HCT116 (cell line): ENCODE results near the gene NTSR2. TPM values are rescaled to one million over a fixed set of nuclear protein-coding genes. Genes with fewer than 3 reads are reported as not detected.

Source experiments
- ATAC-seq: fragments of 200-7000 bp; cut with Tn5 transposase; 2 replicates; pipeline ENCODE4 v1.9.1; 2020; ENCODE audit warnings: mild to moderate bottlenecking, moderate library complexity
- BruUV-seq: library from RNA; stranded (reverse); fragments of 400-500 nt; replicated peaks from 2 replicates; lab custom pipeline; 2021; lab: Mats Ljungman, UMichigan
- CTCF ChIA-PET: fragments of 300-600 bp; sonication (Branson Sonifier 250); formaldehyde crosslinking; loops from one replicate; lab custom pipeline; 2021; ENCODE audit warnings: antibody characterized with exemption; lab: Charles Lee
- POLR2A ChIA-PET: fragments of 300-600, 350-600 bp; sonication (Branson Sonifier 250); formaldehyde crosslinking; loops from one replicate; lab custom pipeline; 2021; ENCODE audit warnings: antibody characterized with exemption; lab: Charles Lee
- RAD21 ChIA-PET, 2 experiments: fragments of 300-600 bp; sonication (Branson Sonifier 250); formaldehyde crosslinking; loops; one replicate each; lab custom pipeline; 2023; ENCODE audit warnings: low total read pairs in 2 of 2; ENCODE audit not compliant: uncharacterized antibody in 2 of 2, unreplicated experiment in 2 of 2, low non-redundant PET in 1 of 2; lab: Charles Lee
- DNase-seq: peaks from one replicate; pipeline ENCODE4 v3.0.0-alpha.2; 2010; ENCODE audit warnings: low read depth, low spot score
- H2AFZ ChIP-seq: fragments of 200-600 bp; shearing (Covaris generic), sonication (generic); 2 replicates; pipeline ENCODE4 v1.6.1; 2017; ENCODE audit warnings: low read depth, mixed run types, mixed read lengths, antibody characterized with exemption, low read length; ENCODE audit not compliant: poor library complexity, severe bottlenecking
- H3K27ac ChIP-seq: 2 replicates; pipeline ENCODE4 v1.5.1; 2012; ENCODE audit warnings: low read depth, low read length
- H3K27me3 ChIP-seq: fragments of 200-600 bp; sonication (generic); 2 replicates; pipeline ENCODE4 v1.6.1; 2016; ENCODE audit warnings: mixed run types, low read length, mixed read lengths; ENCODE audit not compliant: insufficient read depth
- H3K36me3 ChIP-seq, 2 experiments: fragments of 200-500 bp in 1 of 2; fragments of 200-600 bp in 1 of 2; sonication (Bioruptor generic) in 1 of 2; sonication (generic) in 1 of 2; 2 replicates each; pipeline versions ENCODE4 v1.5.1 to v1.6.1; 2014 to 2016; ENCODE audit warnings: low read length in 2 of 2, inconsistent platforms in 1 of 2, mixed read lengths in 1 of 2, mixed run types in 1 of 2; ENCODE audit not compliant: insufficient read depth in 2 of 2, control insufficient read depth in 1 of 2
- H3K4me1 ChIP-seq, 2 experiments: fragments of 200-600 bp in 1 of 2; sonication (generic) in 1 of 2; 2 replicates each; pipeline versions ENCODE4 v1.5.1 to v1.6.1; 2012 to 2017; ENCODE audit warnings: low read length in 2 of 2, inconsistent platforms in 1 of 2, mild to moderate bottlenecking in 1 of 2, mixed read lengths in 1 of 2, mixed run types in 1 of 2, moderate library complexity in 1 of 2; ENCODE audit not compliant: insufficient read depth in 2 of 2, control insufficient read depth in 1 of 2
- H3K4me2 ChIP-seq: fragments of 200-600 bp; sonication (generic); 2 replicates; pipeline ENCODE4 v1.6.1; 2017; ENCODE audit warnings: mixed run types, low read length, mixed read lengths
- H3K4me3 ChIP-seq, 2 experiments: fragments of 200-600 bp in 1 of 2; sonication (generic) in 1 of 2; replicated peaks in 1 of 2; 2 replicates each; pipeline ENCODE4 v1.5.1; 2011 to 2016; ENCODE audit warnings: low read length in 2 of 2, control low read depth in 1 of 2, low read depth in 1 of 2, mild to moderate bottlenecking in 1 of 2, mixed read lengths in 1 of 2, mixed run types in 1 of 2
- H3K79me2 ChIP-seq: fragments of 200-600 bp; sonication (generic); 2 replicates; pipeline ENCODE4 v1.6.1; 2017; ENCODE audit warnings: mild to moderate bottlenecking, mixed run types, low read length, moderate library complexity, mixed read lengths; ENCODE audit not compliant: insufficient read depth
- H3K9ac ChIP-seq: fragments of 200-600 bp; sonication (generic); 2 replicates; pipeline ENCODE4 v1.6.1; 2016; ENCODE audit warnings: low read length, mixed read lengths
- H3K9me2 ChIP-seq: fragments of 200-600 bp; sonication (generic), shearing (Covaris generic); 2 replicates; pipeline ENCODE4 v1.6.1; 2017; ENCODE audit warnings: mixed run types, mild to moderate bottlenecking, moderate library complexity; ENCODE audit not compliant: insufficient read depth
- H3K9me3 ChIP-seq, 2 experiments: fragments of 200-500 bp in 1 of 2; fragments of 200-600 bp in 1 of 2; sonication (Bioruptor generic) in 1 of 2; sonication (generic) in 1 of 2; 2 replicates each; pipeline ENCODE4 v1.6.1; 2014 to 2017; ENCODE audit warnings: low read length in 2 of 2, mixed read lengths in 2 of 2, inconsistent platforms in 1 of 2, low read depth in 1 of 2, mild to moderate bottlenecking in 1 of 2, mixed run types in 1 of 2, moderate library complexity in 1 of 2; ENCODE audit not compliant: control insufficient read depth in 1 of 2, insufficient read depth in 1 of 2
- H4K20me1 ChIP-seq: fragments of 200-600 bp; sonication (generic), shearing (Covaris generic); 2 replicates; pipeline ENCODE4 v1.6.1; 2017; ENCODE audit warnings: mixed run types, mild to moderate bottlenecking, moderate library complexity; ENCODE audit not compliant: insufficient read depth
- CBX3 ChIP-seq: IDR thresholded peaks from 2 replicates; pipeline ENCODE4 v1.6.1; 2012; ENCODE audit warnings: low read depth
- CEBPB ChIP-seq: IDR thresholded peaks from 2 replicates; pipeline ENCODE4 v1.6.1; 2012; ENCODE audit warnings: low read depth
- ELF1 ChIP-seq: IDR thresholded peaks from 2 replicates; pipeline ENCODE4 v1.6.1; 2012; ENCODE audit warnings: low read depth, borderline replicate concordance
- EZH2phosphoT487 ChIP-seq: fragments of 200-600 bp; IDR thresholded peaks from 2 replicates; pipeline ENCODE4 v1.6.1; 2018; ENCODE audit warnings: antibody characterized with exemption, borderline replicate concordance
- POLR2A ChIP-seq: IDR thresholded peaks from 2 replicates; pipeline ENCODE4 v1.7.0; 2011; ENCODE audit warnings: borderline replicate concordance; ENCODE audit not compliant: insufficient read depth, insufficient read length; ENCODE audit errors: extremely low read depth
- POLR2AphosphoS5 ChIP-seq: IDR thresholded peaks from 2 replicates; pipeline ENCODE4 v1.6.1; 2011; ENCODE audit warnings: mild to moderate bottlenecking, low read depth, low read length, moderate library complexity
- RAD21 ChIP-seq: IDR thresholded peaks from 2 replicates; pipeline ENCODE4 v1.6.1; 2012; ENCODE audit warnings: low read depth, mild to moderate bottlenecking
- SP1 ChIP-seq: IDR thresholded peaks from 2 replicates; pipeline ENCODE4 v1.6.1; 2012; ENCODE audit warnings: low read depth
- SRF ChIP-seq: IDR thresholded peaks from 2 replicates; pipeline ENCODE4 v1.6.1; 2012; ENCODE audit warnings: low read depth
- TCF7L2 ChIP-seq: IDR thresholded peaks from 2 replicates; pipeline ENCODE4 v1.7.0; 2011; ENCODE audit warnings: borderline replicate concordance, inconsistent platforms; ENCODE audit not compliant: insufficient read depth, insufficient read length; ENCODE audit errors: extremely low read depth
- YY1 ChIP-seq: IDR thresholded peaks from 2 replicates; pipeline ENCODE4 v1.6.1; 2011; ENCODE audit warnings: low read length, low read depth, moderate library complexity, mild to moderate bottlenecking; ENCODE audit not compliant: insufficient replicate concordance; ENCODE audit errors: extremely low read depth
- ZNF274 ChIP-seq: fragments of 200-500 bp; sonication (Bioruptor generic); IDR thresholded peaks from 2 replicates; pipeline ENCODE4 v1.6.1; 2014; ENCODE audit warnings: mild to moderate bottlenecking, low read depth, low read length, inconsistent platforms
- intact Hi-C: fragments of 100-400 bp; cut with micrococcal nuclease; formaldehyde crosslinking; loops from 2 replicates; pipeline ENCODE4 v1.10.0; 2022
- total RNA-seq: library from RNA; stranded (reverse); gene quantifications from one replicate; pipeline ENCODE4 v1.2.1, GENCODE V29; 2021; ENCODE audit not compliant: unreplicated experiment
- TF ChIP-seq, protein P1 (sequence below): IDR thresholded peaks from 2 replicates; pipeline ENCODE4 v1.6.1; 2011; ENCODE audit warnings: mild to moderate bottlenecking, low read length, moderate library complexity; ENCODE audit not compliant: insufficient replicate concordance; ENCODE audit errors: extremely low read depth
- TF ChIP-seq, protein P2 (sequence below), 3 experiments: fragments of 200-600 bp in 1 of 3; sonication (generic) in 1 of 3; IDR thresholded peaks in 2 of 3; conservative IDR thresholded peaks in 1 of 3; 2 replicates each; pipeline ENCODE4 v1.5.1; 2012 to 2017; ENCODE audit warnings: low read depth in 2 of 3, low read length in 2 of 3, antibody characterized with exemption in 1 of 3, borderline replicate concordance in 1 of 3, control low read depth in 1 of 3, mild to moderate bottlenecking in 1 of 3, mixed read lengths in 1 of 3, mixed run types in 1 of 3, moderate library complexity in 1 of 3; ENCODE audit not compliant: insufficient read depth in 1 of 3
- TF ChIP-seq, protein P3 (sequence below): IDR thresholded peaks from 2 replicates; pipeline ENCODE4 v1.6.1; 2012

The NTSR2 gene
- total RNA-seq, 1 experiment from 2014 or later, result not detected

DNA sequence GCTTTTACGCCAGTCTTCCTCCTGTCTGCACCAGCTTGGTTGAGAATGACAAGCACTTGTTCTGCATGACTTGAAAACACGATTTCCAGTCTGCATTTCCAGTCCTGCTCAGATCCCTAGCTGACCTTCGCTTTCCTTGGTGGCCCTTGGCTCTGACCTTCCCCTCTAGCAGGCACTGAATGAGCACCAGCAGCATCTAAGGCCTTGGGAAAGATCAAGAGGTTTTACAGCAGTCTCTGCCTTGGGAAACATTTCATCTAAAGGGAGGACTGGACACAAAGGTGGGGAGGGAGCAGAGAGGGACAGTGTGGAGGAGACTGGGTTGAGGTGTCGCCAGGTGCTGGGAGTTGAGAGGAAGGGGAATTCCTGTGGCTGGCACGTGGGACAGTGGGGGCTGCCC is 30.5 kb downstream of the NTSR2 start:
- no peaks in the 10 kb centered on the region for H3K9me3 ChIP-seq
- intact Hi-C loops, result no loop called here
- no peak overlapping the region for H2AFZ ChIP-seq
- H3K4me1 ChIP-seq, result no peaks in the 10 kb centered on the region
- H3K4me3 ChIP-seq, result no peak overlapping the region
- no peak for TF ChIP-seq CEBPB
- no peak for TF ChIP-seq RAD21
- TF ChIP-seq ZNF274, result no peak
- no peak for TF ChIP-seq POLR2AphosphoS5
- no peak for TF ChIP-seq EZH2phosphoT487
- TF ChIP-seq YY1, result no peak
- TF ChIP-seq, protein P1, sequence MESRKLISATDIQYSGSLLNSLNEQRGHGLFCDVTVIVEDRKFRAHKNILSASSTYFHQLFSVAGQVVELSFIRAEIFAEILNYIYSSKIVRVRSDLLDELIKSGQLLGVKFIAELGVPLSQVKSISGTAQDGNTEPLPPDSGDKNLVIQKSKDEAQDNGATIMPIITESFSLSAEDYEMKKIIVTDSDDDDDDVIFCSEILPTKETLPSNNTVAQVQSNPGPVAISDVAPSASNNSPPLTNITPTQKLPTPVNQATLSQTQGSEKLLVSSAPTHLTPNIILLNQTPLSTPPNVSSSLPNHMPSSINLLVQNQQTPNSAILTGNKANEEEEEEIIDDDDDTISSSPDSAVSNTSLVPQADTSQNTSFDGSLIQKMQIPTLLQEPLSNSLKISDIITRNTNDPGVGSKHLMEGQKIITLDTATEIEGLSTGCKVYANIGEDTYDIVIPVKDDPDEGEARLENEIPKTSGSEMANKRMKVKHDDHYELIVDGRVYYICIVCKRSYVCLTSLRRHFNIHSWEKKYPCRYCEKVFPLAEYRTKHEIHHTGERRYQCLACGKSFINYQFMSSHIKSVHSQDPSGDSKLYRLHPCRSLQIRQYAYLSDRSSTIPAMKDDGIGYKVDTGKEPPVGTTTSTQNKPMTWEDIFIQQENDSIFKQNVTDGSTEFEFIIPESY, result no peak
- no peak for TF ChIP-seq SP1
- RAD21 ChIA-PET, result no interaction called here
- BruUV-seq, result no TSS peak
- H3K27me3 ChIP-seq, result no peaks in the 10 kb centered on the region
- no peak overlapping the region for H3K9ac ChIP-seq
- no peak for ATAC-seq
- no peaks in the 10 kb centered on the region for H4K20me1 ChIP-seq
- CTCF ChIA-PET, result no interaction called here
- H3K27ac ChIP-seq, result no peak overlapping the region
- H3K9me2 ChIP-seq, result no peaks in the 10 kb centered on the region
- no peaks in the 10 kb centered on the region for H3K79me2 ChIP-seq
- no peak overlapping the region for H3K4me2 ChIP-seq
- H3K36me3 ChIP-seq, result no peaks in the 10 kb centered on the region
- no peak for DNase-seq
- POLR2A ChIA-PET, result no interaction called here

DNA sequence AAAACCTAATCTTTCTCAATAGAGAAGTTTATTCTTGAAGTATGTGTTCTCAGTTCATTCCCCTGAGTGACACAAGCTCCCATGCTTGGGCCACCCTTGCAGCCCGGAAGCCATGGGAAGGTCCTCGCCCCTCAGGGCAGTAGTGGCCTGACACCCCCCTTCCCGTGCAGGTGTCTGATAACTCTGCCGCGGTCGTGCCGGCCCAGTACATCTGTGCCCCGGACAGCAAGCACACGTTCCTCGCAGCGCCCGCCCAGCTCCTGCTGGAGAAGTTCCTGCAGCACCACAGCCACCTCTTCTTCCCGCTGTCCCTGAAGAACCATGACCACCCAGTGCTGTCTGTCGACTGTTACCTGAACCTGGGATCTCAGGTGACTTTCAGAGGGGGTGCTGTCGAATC is 32.4 kb downstream of the NTSR2 start:
- H3K36me3 ChIP-seq, result no peaks in the 10 kb centered on the region
- H3K4me2 ChIP-seq, result no peak overlapping the region
- ATAC-seq, result no peak
- no TSS peak for BruUV-seq
- H3K27ac ChIP-seq, result no peak overlapping the region
- H3K27me3 ChIP-seq, result no peaks in the 10 kb centered on the region
- H4K20me1 ChIP-seq, result no peaks in the 10 kb centered on the region
- no peaks in the 10 kb centered on the region for H3K9me3 ChIP-seq
- H2AFZ ChIP-seq, result no peak overlapping the region
- no peak overlapping the region for H3K4me3 ChIP-seq
- no peak for DNase-seq
- H3K9me2 ChIP-seq, result no peaks in the 10 kb centered on the region
- no peaks in the 10 kb centered on the region for H3K4me1 ChIP-seq
- no peak overlapping the region for H3K9ac ChIP-seq
- intact Hi-C loops, result no loop called here
- H3K79me2 ChIP-seq, result no peaks in the 10 kb centered on the region
- ChIA-PET RAD21 (no interaction called here), POLR2A (no interaction called here), CTCF (no interaction called here)
- TF ChIP-seq ELF1 (no peak), SRF (no peak), CBX3 (no peak), SP1 (no peak), POLR2A (no peak), TCF7L2 (no peak)
- TF ChIP-seq, protein P2, sequence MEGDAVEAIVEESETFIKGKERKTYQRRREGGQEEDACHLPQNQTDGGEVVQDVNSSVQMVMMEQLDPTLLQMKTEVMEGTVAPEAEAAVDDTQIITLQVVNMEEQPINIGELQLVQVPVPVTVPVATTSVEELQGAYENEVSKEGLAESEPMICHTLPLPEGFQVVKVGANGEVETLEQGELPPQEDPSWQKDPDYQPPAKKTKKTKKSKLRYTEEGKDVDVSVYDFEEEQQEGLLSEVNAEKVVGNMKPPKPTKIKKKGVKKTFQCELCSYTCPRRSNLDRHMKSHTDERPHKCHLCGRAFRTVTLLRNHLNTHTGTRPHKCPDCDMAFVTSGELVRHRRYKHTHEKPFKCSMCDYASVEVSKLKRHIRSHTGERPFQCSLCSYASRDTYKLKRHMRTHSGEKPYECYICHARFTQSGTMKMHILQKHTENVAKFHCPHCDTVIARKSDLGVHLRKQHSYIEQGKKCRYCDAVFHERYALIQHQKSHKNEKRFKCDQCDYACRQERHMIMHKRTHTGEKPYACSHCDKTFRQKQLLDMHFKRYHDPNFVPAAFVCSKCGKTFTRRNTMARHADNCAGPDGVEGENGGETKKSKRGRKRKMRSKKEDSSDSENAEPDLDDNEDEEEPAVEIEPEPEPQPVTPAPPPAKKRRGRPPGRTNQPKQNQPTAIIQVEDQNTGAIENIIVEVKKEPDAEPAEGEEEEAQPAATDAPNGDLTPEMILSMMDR (IDR thresholded peaks at IDR 0.05 in 2 of 3, conservative IDR thresholded peaks at IDR 0.05 in 1 of 3; ENCODE audit: borderline replicate concordance in 1 of 3, insufficient read depth in 1 of 3, low read depth in 2 of 3, low read length in 2 of 3), result no peak
- TF ChIP-seq, protein P3, sequence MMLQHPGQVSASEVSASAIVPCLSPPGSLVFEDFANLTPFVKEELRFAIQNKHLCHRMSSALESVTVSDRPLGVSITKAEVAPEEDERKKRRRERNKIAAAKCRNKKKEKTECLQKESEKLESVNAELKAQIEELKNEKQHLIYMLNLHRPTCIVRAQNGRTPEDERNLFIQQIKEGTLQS, result no peak
